H1 (cell line): Measurements from ENCODE around the gene JMJD1C. TPM values are rescaled to one million over a fixed set of nuclear protein-coding genes. Genes with fewer than 3 reads are reported as not detected.

ENCODE experiments used
- ATF3 ChIP-seq: IDR thresholded peaks from 2 replicates; pipeline ENCODE4 v1.6.1; 2011; ENCODE audit warnings: low read depth, mild to moderate bottlenecking, low read length; ENCODE audit not compliant: insufficient read depth
- BACH1 ChIP-seq: IDR thresholded peaks from 2 replicates; pipeline ENCODE4 v1.6.1; 2012; ENCODE audit warnings: low read length, improper control_type of control experiment
- CHD7 ChIP-seq: fragments of 300-600 bp; sonication (generic); IDR thresholded peaks from 2 replicates; pipeline ENCODE4 v1.7.1; 2012; ENCODE audit warnings: low read length, moderate library complexity, mild to moderate bottlenecking, inconsistent platforms; ENCODE audit not compliant: insufficient replicate concordance
- CREB1 ChIP-seq: IDR thresholded peaks from 2 replicates; pipeline ENCODE4 v1.6.1; 2012; ENCODE audit warnings: inconsistent platforms
- RAD21 ChIP-seq, 2 experiments: IDR thresholded peaks in 1 of 2; conservative IDR thresholded peaks in 1 of 2; 2 replicates each; pipeline ENCODE4 v1.6.1; 2011; ENCODE audit warnings: low read depth in 2 of 2, low read length in 2 of 2, improper control_type of control experiment in 1 of 2, inconsistent platforms in 1 of 2, mild to moderate bottlenecking in 1 of 2, moderate library complexity in 1 of 2
- SP1 ChIP-seq: IDR thresholded peaks from 2 replicates; pipeline ENCODE4 v1.6.1; 2011; ENCODE audit warnings: low read depth, low read length
- SP4 ChIP-seq: IDR thresholded peaks from 2 replicates; pipeline ENCODE4 v1.6.1; 2012; ENCODE audit warnings: low read length, inconsistent platforms
- TAF1 ChIP-seq: IDR thresholded peaks from 2 replicates; pipeline ENCODE4 v1.6.1; 2011; ENCODE audit warnings: mild to moderate bottlenecking, low read depth, low read length
- ZNF274 ChIP-seq: IDR thresholded peaks from 2 replicates; pipeline ENCODE4 v1.7.0; 2012; ENCODE audit warnings: low read length, borderline replicate concordance; ENCODE audit errors: extremely low read depth
- polyA plus RNA-seq, 7 experiments: library from polyadenylated mRNA; depleted of rRNA in 3 of 7; stranded (reverse) in 5 of 7; unstranded in 2 of 7; fragments of >200 nt in 5 of 7; fragments of 200-250 nt in 2 of 7; gene quantifications; 1 replicate in 5 of 7; 2 replicates in 1 of 7; 4 replicates in 1 of 7; pipeline versions ENCODE4 v1.2.1 to v1.2.3, GENCODE V29; 2011 to 2013; ENCODE audit warnings: missing spikeins in 2 of 7, mixed read lengths in 2 of 7
- total RNA-seq: library from RNA; stranded (reverse); fragmentation: NEBNext Ultra II Directional; extraction: Animal tissue kit (Norgen Biotek cat#: 25700); gene quantifications from 2 replicates; pipeline ENCODE4 v1.2.1, GENCODE V29; 2021

The JMJD1C gene
- total and polyA plus RNA-seq, 2 of the 8 experiments (the other 6 are each of a cell fraction or from before 2014, with no cell fraction given) = 54.5 to 210 TPM

- TF ChIP-seq CHD7 (no peak), RAD21 (IDR thresholded peaks at IDR 0.05 in 1 of 2, conservative IDR thresholded peaks at IDR 0.05 in 1 of 2; ENCODE audit: low read depth in 2 of 2, low read length in 2 of 2) (no peak), TAF1 (no peak), ZNF274 (no peak), CREB1 (no peak), ATF3 (no peak), BACH1 (no peak), SP4 (no peak), SP1 (no peak)
- TF ChIP-seq, all 59 proteins: peak for 0
These were observed 147.3 kb downstream of the JMJD1C start (continued) for GRCh38 chr10:63318491-63318890.
